GM19324 (cell line): ENCODE data around the gene PRTFDC1.
"Not testable (repeated sequence)": the region's sequence is repeated elsewhere in the genome, so short reads cannot be mapped to it uniquely, and the experiment has no call there.

Source experiments
- ATAC-seq: cut with Tn5 transposase; IDR thresholded peaks from one replicate; pipeline ENCODE4 v1.9.1; 2021; ENCODE audit warnings: mild to moderate bottlenecking, moderate library complexity; ENCODE audit not compliant: unreplicated experiment, low FRiP score

PRTFDC1 gene

DNA sequence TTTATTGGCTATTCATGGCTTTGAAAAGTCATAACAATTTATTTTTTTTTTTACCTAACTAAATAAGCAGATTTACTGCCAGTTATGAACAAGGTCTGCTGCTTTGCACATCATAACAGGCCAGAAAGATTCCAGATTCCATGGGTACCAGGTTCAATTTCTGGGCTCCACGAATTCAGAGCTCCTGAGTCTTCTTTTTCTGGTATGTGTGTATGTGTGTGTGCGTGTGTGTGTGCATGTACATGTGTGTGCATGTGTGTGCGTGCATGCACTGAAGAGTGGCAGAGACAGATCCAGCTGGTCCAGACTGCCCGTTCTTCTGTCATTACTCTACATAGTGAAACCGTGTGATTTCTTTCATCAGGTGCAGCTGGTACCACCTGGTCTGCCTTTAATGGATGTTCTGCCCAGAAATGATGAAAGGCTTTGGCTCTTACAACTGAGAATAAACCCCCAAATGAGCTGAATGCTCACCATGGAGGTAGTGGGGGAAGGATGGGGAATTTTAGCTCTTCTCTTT lies 14.6 kb upstream of the PRTFDC1 start:
- ATAC-seq = no peak

DNA sequence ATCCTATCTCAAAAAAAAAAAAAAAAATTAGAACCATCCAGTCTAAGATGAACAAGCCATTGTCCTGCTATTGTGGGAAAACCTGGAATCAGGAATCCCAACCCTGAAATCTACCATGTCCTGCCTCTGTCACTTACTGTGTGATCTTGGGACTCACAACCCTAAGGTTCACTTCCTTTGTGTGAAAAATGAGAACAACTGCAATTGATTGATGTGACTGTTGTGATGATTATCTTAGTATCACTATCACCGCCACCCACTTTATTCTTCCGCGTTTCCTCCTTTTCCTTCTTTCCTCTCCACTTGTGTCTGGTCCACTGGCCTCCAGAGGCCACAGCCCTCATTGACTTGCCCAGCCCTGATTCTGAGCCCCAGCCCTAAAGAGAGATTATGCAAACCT lies 12.6 kb upstream of the PRTFDC1 start:
- no peak for ATAC-seq

DNA sequence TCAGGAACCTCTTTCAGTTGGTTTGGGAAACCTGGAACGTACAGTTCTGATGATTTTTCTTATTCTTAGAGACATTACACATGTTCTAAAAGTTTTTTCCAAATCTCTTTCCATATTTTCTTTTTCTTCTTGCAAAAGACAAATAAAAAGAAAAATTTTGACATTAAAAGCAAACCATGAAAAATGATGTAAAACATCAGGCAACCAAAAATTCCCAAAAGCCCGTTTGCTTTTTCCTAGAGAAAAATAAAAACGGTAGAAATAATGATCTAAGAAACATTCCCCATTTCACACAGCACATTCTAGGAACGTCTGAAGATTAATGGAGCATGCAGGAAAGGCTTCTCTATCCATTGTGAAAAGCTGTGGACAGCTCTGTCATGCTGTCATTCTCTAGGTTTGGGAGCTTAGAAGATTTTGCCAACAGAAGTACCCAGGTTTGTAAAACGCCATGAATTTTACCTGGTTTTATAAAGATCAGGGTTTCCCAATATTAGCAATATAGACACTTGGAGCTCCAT lies 11.2 kb upstream of the PRTFDC1 start:
- no peak for ATAC-seq

DNA sequence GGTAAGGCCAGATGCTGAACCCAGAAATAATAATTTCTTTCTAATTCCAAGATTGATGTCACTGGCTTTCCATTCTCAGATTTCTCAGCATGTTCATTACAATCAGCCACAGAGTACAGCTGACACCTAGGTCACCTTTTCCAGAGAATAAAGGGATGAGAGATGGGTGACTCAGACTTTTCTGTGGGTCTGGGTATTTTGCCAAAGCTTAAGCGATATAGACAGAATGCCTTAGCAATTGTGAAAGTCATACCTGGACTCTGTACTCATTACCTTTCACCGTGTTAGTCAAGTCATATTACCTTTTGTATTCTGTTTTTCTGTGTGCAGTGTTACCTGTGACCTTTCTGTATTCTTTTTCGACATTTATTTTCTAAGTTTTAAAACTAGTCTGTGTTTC lies 10.6 kb upstream of the PRTFDC1 start:
- ATAC-seq = no peak

DNA sequence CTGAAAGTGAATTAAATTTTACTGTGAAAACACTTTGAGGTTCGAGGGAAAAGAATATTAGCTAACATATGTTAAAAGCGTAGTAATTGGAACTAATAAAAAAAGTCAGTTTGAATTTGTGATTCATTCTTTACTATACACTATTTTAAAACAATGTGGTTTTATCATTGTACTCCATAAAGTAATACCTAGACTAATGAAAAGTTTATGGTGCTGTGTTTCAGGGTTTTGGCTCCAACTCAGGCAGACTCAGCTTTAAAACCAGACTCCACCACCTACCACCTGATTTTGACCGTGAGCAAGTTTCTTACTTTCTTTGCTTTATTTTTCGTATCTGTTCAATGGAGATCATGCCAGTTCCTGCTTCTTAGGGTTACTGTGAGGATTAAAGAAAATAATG lies 9.2 kb upstream of the PRTFDC1 start:
- ATAC-seq = no peak

DNA sequence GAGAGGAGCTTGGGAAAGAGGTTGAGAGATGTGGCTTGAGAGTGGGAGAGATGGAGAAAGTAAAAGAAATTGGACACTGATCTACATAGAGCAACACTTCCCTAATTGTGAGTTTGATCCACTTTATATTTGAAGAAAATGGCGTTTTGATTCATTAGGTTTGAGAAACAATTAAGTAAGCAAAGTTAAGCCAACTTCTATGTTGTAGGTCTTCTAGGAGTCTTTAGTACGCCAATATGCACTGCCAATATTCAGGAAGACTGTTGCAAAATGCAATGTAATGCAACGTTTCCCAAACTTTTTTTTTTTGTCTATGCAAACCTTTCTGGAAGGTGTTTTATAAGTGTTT lies 7.0 kb upstream of the PRTFDC1 start:
- ATAC-seq = no peak

DNA sequence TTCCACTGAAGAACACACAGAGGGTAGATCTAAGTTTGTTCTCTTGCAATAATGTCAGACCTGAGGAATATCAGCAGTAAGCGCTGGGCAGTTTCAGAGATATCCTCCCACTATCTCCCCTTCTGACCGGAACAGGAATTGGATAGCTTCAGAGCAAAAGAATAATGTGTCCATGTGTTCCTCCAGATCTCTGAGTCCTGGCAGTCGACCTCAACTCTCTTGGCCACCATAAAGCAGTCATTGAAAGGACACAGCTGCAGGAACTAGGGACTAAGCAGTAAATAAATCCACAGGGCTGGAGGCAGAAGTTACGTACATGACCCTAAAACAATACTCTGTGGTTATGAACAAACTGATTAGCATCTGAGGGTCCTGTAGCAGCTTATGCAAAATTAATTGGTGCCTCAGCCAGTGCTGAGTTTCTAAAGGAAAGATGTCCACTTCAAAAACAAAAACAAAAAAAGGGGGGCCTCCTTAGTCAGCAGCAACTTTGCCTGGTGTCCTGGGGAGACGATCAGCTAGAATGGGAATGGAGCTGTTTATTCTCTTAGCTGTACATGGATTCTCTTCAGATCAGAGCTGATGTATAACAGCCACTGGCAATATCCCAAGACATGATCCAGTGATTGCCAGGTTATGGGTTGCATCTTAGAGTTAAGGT lies 6.4 kb upstream of the PRTFDC1 start:
- no peak for ATAC-seq

DNA sequence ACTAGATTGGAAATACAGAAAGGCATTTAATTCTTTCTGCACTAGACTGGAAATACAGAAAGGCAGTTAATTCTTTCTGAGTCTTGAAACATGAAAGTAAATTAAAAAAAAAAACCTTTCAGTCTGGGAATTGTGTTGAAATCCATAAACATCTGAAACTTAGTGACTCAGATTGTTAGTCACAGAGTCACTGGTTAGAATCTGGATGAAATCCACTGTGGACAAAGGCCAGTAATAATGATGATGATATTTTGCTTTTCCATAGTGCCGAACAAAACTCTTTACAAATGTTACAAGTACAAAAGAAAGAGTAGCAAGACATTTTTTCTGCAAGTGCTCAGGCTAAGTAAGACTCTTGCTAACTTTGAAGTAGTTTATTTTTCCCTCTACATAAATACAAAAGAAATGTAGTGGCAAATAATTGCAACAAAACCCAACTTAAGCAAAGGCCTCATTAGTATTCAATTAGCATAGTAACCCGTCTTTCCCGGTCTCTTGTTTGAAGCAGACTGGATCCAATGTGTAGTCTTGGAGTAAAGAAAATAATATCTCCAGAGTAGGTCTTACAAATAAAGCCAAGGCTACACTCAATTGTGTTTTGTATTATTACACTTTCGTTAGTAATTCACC lies 5.8 kb upstream of the PRTFDC1 start:
- no peak for ATAC-seq

DNA sequence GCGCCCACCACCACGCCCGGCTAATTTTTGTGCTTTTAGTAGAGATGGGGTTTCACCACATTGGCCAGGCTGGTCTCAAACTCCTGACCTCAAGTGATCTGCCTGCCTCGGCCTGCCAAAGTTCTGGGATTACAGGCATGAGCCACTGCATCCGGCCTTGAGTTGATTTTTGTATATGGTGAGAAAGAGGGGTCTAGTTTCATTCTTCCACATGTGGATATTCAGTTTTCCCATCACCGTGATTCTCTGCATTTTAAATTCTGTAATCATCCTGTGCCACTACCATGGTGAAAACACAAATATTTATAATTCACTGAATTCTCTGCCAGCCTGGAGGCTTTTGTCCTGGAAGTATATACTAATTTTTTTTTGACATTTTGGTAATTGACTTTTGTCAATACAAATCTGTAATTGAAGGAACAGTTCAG lies 5.2 kb upstream of the PRTFDC1 start:
- not testable (repeated sequence) for ATAC-seq

DNA sequence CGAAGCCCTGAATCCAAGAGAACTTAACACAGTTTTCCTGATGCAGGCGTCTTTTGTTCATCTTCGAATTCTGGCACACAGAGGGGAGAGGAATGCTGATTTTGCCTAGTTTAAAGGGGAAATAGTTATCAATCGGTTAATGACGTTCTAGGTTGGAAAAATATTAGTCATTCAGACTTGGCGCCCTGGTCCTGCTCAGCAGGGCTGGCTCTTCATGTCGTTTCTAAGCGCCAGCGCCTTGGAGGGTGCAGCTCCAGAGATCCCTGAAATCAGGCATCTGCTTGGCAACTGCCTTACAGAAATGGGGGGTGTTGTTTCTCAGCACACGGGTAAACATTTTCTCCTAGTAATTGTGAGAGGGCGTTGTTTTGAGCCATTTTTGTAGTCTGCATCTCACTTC lies 1.3 kb upstream of the PRTFDC1 start:
- ATAC-seq = no peak

DNA sequence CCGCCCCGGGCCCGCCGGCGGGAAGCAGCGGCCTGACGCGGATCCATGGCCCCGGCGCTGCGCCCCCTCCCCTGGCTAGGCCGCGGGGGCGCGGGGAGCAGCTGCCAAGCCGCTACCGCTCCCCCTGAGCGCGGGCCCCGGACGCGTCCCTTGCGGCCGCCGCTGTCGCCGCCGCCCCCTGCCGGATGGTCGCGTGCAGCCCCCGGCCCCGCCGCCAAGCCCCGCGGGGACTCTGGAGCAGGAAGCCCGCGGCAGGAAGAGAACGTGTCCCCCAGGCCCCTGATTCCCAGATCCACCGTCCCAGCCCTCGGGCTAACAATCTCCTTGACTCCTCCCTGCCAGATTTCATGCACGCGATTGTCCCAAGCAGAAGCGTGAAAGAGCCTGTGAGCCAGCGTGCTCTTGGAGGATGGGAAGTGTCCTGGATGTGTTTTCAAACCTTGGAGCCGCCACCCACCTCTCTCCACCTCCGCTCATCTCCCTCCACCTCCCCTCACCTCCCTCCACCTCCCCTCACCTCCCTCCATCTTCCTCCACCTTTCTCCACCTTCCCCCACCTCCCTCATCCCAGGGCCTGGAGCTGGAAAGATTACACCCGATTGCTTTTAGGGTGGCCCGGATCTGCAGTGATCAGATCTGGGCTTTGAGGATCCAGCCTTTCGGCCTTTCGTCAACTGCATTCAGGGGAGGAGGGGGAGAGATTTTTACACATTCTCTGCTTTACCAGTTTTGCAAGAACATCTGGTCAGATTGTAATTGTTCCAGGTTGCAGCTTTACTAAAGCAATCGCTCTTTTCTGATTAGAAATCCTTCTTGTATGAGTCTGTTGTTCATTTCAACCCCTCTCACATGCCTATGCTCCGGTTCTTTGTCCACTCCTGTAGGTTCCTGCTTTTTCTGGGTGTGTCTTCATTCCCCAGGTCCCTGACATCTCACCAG lies 570 bp upstream of the PRTFDC1 start:
- ATAC-seq = peak; percentile 82

DNA sequence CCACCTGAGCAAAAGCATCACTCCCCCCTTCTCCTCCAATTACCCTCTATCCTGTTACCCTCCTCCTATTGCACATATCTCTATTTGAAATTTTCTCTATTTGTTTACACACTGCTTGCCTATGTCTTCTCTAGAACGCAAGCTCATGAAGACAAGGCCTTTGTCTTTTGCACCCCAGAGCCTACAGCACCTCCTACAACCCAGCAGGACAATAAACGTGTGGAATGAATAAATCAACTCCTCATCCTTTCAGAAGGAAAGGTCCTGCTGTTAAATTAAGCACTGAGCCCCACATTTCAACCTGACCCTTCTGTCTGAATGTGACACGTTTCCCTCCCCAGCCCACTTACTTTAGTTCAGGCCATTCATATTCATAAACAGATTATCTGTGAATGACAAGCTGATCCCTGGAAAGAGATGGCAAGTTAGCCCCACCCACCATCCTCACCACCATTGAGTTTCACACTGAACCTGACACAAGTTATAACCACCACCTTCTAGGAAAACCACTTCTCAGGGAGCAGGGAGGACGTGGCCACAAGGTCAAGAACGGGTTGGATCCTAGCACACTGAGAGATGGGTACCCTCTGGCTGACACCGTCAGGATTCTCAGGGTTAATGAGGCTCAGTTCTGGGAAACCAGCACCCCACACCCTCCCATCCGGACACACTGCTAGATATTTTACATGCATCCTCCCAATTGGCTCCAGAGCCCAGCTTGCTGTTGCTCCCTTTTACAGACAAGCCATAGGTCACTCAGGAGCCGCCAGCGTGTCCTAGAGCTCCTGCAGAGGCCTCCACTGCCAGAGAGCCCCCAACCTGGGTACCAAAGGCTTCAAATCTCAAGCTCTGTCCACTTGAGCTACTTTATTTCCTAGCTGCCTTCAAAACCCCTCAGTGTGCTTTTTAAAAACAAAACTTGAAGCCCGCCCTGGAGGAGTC lies 934 bp downstream of the PRTFDC1 start:
- no peak for ATAC-seq

DNA sequence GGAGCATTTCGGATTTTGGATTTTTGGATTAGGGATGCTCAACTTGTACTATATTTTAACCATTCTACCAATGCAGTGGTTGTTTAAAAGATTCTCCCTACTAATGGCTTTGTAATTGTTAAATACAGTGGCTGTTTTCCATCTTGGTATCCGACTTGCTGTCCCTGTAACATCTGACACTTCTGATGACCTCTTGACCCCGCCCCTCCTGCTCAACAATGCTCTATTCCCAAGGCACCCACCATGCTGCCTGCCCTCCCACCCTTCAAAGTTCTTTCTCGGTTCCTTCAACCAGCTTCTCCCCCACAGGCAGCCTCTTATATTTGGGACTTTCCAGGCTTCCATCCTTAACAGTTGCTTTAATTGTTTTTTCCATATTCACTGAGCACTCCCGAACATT lies 2.0 kb downstream of the PRTFDC1 start:
- ATAC-seq = no peak

DNA sequence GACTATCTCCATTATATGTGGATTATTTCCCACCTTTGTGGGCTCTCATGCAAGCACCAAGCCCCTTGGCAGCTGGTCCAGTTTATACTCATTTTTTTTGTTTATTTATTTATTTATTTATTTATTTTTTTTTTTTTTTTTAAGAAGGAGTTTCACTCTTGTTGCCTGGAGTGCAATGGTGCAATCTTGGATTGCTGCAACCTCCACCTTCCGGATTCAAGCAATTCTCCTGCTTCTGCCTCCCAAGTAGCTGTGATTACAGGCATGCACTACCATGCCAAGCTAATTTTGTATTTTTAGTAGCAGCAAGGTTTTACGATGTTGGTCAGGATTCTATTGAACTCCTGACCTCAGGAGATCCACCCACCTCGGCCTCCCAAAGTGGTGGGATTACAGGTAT lies 2.8 kb downstream of the PRTFDC1 start:
- no peak for ATAC-seq

DNA sequence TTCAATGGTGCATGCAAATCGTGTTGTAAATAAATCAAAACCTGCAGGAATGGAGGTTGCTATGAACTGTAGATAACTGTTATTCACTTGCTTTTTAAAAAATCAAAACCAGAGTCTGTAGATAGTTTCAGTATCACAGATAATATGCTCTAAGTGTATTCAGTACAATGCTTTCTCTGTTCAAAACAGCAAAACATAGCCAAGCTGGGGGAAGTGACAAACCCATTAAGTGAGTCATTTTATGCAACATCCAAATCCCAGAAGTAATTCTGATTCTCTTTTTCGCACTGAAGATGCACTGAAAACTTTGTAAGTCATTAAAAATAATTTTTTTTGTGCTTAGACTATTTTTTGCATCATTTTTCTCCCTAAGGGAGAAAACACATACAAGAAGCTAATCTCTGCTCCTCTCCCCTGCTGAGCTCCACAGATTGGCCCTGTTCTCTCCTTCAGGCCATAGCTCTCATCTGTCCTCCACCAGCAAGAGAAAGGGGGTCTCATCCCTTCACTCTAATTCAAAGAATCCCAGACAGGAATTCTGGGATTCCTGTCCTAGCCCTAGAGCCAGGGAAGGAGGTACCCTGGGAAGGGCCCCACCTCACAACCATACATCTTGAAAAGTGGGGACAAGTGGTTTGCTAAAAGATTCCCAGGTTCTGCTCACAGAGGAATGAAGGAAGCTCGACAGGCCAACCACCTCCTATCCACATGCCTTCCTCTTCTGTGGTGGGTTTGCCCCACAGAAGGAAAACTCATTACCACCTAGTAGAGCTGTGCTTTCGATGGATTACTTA lies 4.9 kb downstream of the PRTFDC1 start:
- ATAC-seq = no peak

DNA sequence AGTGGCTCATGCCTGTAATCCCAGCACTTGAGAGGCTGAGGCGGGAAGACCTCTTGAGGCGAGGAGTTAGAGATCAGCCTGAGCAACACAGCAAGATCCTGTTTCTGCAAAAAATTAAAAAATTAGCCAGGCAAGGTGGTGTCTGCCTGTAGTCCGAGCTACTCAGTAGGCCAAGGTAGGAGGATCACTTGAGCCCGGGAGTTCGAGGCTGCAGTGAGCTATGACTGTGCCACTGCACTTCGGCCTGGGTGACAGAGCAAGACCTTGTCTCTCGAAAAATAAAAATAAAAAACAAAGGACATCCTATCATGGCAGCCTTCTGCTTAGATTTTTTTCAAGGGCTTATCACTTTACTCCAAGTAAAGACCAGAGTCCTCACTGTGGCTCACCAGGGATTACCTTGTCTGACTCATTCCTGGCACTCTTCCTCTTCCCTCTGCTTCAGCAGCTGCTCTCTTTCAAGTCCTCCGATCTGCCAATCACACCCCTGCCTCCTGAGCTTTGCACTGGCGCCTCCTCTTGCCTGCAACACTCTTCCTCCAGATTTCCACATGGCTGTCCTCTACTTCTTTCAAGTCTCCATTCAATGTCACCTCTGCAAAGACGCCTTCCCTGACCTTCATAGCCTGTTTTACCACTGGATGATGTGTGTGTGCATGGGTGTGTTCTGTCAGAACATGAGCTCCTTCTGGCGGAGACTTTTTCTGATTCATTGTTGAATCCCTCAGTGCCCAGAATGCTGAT lies 7.7 kb downstream of the PRTFDC1 start:
- no peak for ATAC-seq

DNA sequence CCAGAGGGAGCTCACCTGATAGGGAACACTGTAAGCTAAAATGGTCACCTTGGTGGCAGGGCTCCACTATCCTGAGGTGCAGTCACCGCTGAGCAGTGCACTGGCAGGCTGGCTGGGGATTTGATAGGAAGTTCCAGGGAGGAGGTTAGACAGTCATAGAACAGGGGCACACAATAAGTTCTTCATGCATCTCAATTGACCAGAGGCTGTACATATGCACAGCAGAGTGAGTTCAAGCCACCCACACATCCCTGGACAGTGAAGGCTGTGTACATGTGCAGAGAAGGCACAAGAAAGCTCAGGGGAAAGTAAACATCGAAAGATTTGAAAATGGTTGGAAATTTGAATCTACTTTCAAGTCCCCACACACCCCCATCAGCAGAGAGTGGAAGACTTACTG lies 13.9 kb downstream of the PRTFDC1 start:
- no peak for ATAC-seq

DNA sequence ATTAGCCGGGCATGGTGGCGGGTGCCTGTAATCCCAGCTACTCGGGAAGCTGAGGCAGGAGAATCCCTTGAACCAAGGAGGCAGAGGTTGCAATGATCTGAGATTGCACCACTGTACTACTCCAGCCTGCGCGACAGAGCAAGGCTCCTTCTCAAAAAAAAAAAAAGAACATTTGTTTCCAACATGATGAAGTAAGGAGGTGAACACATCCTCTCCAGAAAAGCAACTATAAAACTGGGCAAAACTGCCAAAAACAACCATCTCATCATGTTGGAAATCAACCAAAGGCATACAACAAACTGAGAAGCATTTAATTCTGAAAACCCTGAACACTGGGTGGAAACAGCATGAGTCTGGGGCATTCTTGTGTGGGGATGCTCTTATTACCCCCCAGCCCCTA lies 14.3 kb downstream of the PRTFDC1 start:
- ATAC-seq = no peak
